Endothelial cell (in vitro differentiated cells): ENCODE measurements around the gene MEF2C. TPM values are rescaled to one million over a fixed set of nuclear protein-coding genes. Genes with fewer than 3 reads are reported as not detected.

Experiments used
- DNase-seq: peaks from one replicate; pipeline ENCODE4 v3.0.0; 2021; ENCODE audit warnings: low spot score
- H3K27ac Mint-ChIP-seq: one replicate; pipeline ENCODE4 v1.8.0; 2021; ENCODE audit warnings: mixed read lengths, inconsistent platforms; ENCODE audit not compliant: unreplicated experiment
- H3K27me3 Mint-ChIP-seq: one replicate; pipeline ENCODE4 v1.8.0; 2021; ENCODE audit warnings: mild to moderate bottlenecking, moderate library complexity, mixed read lengths, inconsistent platforms; ENCODE audit not compliant: unreplicated experiment
- H3K36me3 Mint-ChIP-seq: one replicate; pipeline ENCODE4 v1.8.0; 2021; ENCODE audit warnings: mild to moderate bottlenecking, low read depth, mixed read lengths, inconsistent platforms; ENCODE audit not compliant: unreplicated experiment
- H3K4me1 Mint-ChIP-seq: one replicate; pipeline ENCODE4 v1.8.0; 2021; ENCODE audit warnings: mild to moderate bottlenecking, mixed read lengths, inconsistent platforms; ENCODE audit not compliant: unreplicated experiment
- H3K4me3 Mint-ChIP-seq: one replicate; pipeline ENCODE4 v1.8.0; 2021; ENCODE audit warnings: mild to moderate bottlenecking, mixed read lengths, inconsistent platforms; ENCODE audit not compliant: unreplicated experiment
- H3K9me3 Mint-ChIP-seq: one replicate; pipeline ENCODE4 v1.8.0; 2021; ENCODE audit warnings: mixed read lengths, inconsistent platforms; ENCODE audit not compliant: unreplicated experiment
- CTCF ChIP-seq: fragments of 200-600 bp; sonication (generic); IDR thresholded peaks from one replicate; pipeline ENCODE4 v1.5.0; 2021; ENCODE audit warnings: antibody characterized with exemption; ENCODE audit not compliant: unreplicated experiment
- total RNA-seq: library from RNA; stranded (reverse); fragmentation: NEBNext Ultra II Directional; extraction: Animal tissue kit (Norgen Biotek cat#: 25700); gene quantifications from one replicate; pipeline ENCODE4 v1.2.1, GENCODE V29; 2021; ENCODE audit not compliant: unreplicated experiment

Gene MEF2C
- total RNA-seq, 1 donor from 2014 or later, result 134 TPM

- DNase-seq, result no peak
- no peaks in the 10 kb centered on the region for H3K9me3 Mint-ChIP-seq
- no peak overlapping the region for H3K27ac Mint-ChIP-seq
- H3K4me3 Mint-ChIP-seq, result no peak overlapping the region
- TF ChIP-seq CTCF, result no peak
- peaks cover 17% of the 10 kb centered on the region for H3K4me1 Mint-ChIP-seq
- peaks cover 2% of the 10 kb centered on the region for H3K27me3 Mint-ChIP-seq
- H3K36me3 Mint-ChIP-seq, result peaks cover 10% of the 10 kb centered on the region
Measured at GRCh38 chr5:88780736-88781135, 102.2 kb downstream of the MEF2C start.

- Mint-ChIP-seq H3K27me3 (peaks cover 2% of the 10 kb centered on the region), H3K9me3 (no peaks in the 10 kb centered on the region), H3K27ac (no peak overlapping the region), H3K4me1 (peaks cover 12% of the 10 kb centered on the region), H3K36me3 (peaks cover 18% of the 10 kb centered on the region), H3K4me3 (no peak overlapping the region)
- DNase-seq, result no peak
- no peak for TF ChIP-seq CTCF
Measured at GRCh38 chr5:88778736-88779135, 104.2 kb downstream of the MEF2C start.

DNA sequence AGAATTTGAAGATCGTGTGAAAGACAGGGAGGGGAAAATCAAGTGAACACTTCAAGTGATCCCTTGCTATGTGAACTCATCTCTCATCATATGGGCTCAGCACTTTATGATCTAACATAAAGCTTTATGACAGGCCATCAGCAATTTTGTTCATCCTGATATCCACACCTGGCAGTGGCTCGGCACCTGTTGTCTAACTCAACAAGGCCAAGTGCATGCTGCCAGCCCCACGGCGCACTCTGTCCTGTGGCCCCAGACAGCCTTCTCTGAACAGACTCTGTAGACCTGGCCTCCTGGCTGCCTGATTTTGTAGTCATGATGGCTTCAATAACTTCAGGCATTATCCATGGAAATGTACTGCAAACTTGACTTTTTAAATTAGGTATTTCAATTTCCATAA lies 106.3 kb downstream of the MEF2C start:
- peaks cover 33% of the 10 kb centered on the region for H3K36me3 Mint-ChIP-seq
- peaks cover 14% of the 10 kb centered on the region for H3K4me1 Mint-ChIP-seq
- no peak overlapping the region for H3K4me3 Mint-ChIP-seq
- no peak overlapping the region for H3K27ac Mint-ChIP-seq
- H3K9me3 Mint-ChIP-seq, result no peaks in the 10 kb centered on the region
- DNase-seq, result no peak
- peaks cover 2% of the 10 kb centered on the region for H3K27me3 Mint-ChIP-seq
- TF ChIP-seq CTCF, result no peak

- TF ChIP-seq CTCF, result no peak
- H3K27me3 Mint-ChIP-seq, result peaks cover 2% of the 10 kb centered on the region
- H3K4me1 Mint-ChIP-seq, result peaks cover 8% of the 10 kb centered on the region
- H3K27ac Mint-ChIP-seq, result no peak overlapping the region
- peaks cover 50% of the 10 kb centered on the region for H3K36me3 Mint-ChIP-seq
- no peak overlapping the region for H3K4me3 Mint-ChIP-seq
- H3K9me3 Mint-ChIP-seq, result no peaks in the 10 kb centered on the region
- no peak for DNase-seq
Measured at GRCh38 chr5:88772831-88773230, 110.2 kb downstream of the MEF2C start.

DNA sequence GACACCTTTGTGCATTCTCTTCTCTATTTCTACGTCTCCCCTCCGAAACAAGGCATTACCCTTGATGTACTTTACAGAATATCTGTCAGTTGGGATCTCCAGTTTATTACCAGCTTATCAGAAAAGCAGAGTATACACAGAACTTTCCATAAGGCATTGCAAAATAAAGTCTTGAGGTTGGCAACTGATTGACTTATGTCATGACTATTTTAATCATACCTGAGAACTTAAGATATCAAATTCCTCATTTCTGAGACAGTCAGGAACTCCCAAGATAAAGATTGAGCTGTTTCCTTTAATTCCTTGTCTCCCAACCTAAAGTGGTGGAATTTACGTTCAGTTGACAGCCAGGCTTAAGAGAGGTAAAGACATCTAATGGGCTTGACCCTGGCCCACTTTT lies 110.9 kb downstream of the MEF2C start:
- no peak for DNase-seq
- Mint-ChIP-seq H3K4me3 (peak overlapping the region; percentile 35), H3K27ac (no peak overlapping the region), H3K27me3 (peaks cover 2% of the 10 kb centered on the region), H3K9me3 (no peaks in the 10 kb centered on the region), H3K4me1 (peaks cover 8% of the 10 kb centered on the region), H3K36me3 (peaks cover 50% of the 10 kb centered on the region)
- no peak for TF ChIP-seq CTCF
